Glomerular endothelial cell (primary cell): Measurements from ENCODE around the gene SHANK1. TPM values are rescaled to one million over a fixed set of nuclear protein-coding genes. Genes with fewer than 3 reads are reported as not detected.

Experiments used
- total RNA-seq: library from RNA; depleted of rRNA; stranded (reverse); fragments of >200 nt; gene quantifications from 2 replicates; pipeline ENCODE4 v1.2.3, GENCODE V29; 2015

Gene SHANK1
- total RNA-seq, 1 donor from 2014 or later: 1.2 TPM

Other genes starting within 250 kb of the SHANK1 start
- 120 and 121 TPM in 2 replicates for gene EMC10, start 243.3 kb downstream of the SHANK1 start, total RNA-seq
- 0.39 TPM in 1 of 2 replicates, not detected in the other for gene GARIN5A, start 243.0 kb downstream of the SHANK1 start, total RNA-seq
- gene JOSD2, start 208.6 kb downstream of the SHANK1 start, total RNA-seq: 23.9 and 30.1 TPM in 2 replicates
- not detected in 2 replicates for gene ASPDH, start 205.9 kb downstream of the SHANK1 start, total RNA-seq
- gene LRRC4B, start 151.4 kb downstream of the SHANK1 start, total RNA-seq: not detected in 2 replicates
- 0.53 and 0.82 TPM in 2 replicates for gene SYT3, start 79.9 kb downstream of the SHANK1 start, total RNA-seq
- gene C19orf81, start 70.4 kb downstream of the SHANK1 start, total RNA-seq: 3.1 and 9.0 TPM in 2 replicates
- gene CLEC11A, start 3.6 kb upstream of the SHANK1 start, total RNA-seq: 14.4 and 16.2 TPM in 2 replicates
- gene GPR32, start 50.7 kb upstream of the SHANK1 start, total RNA-seq: not detected in 2 replicates
- not detected in 2 replicates for gene ACP4, start 70.6 kb upstream of the SHANK1 start, total RNA-seq
- gene KLK1, start 104.0 kb upstream of the SHANK1 start, total RNA-seq: not detected in 2 replicates
- not detected in 2 replicates for gene KLK15, start 113.8 kb upstream of the SHANK1 start, total RNA-seq
- not detected in 2 replicates for gene KLK3, start 135.1 kb upstream of the SHANK1 start, total RNA-seq
- not detected in 2 replicates for gene KLK2, start 153.6 kb upstream of the SHANK1 start, total RNA-seq
- gene KLK4, start 191.6 kb upstream of the SHANK1 start, total RNA-seq: not detected in 2 replicates
- gene KLK5, start 233.2 kb upstream of the SHANK1 start, total RNA-seq: not detected in 2 replicates
- gene KLK6, start 249.8 kb upstream of the SHANK1 start, total RNA-seq: not detected in 2 replicates